Transverse colon (tissue), 4 donors: ENCODE data around the gene BMP3. TPM values are rescaled to one million over a fixed set of nuclear protein-coding genes. Genes with fewer than 3 reads are reported as not detected.

Source experiments
- DNase-seq: peaks from one replicate; pipeline ENCODE4 v3.0.0-alpha.2; 2019
- H3K27ac ChIP-seq, 4 donors: fragments of 200-600 bp; sonication (generic); 2 replicates each; pipeline ENCODE4 v1.5.1; 2016 to 2018; ENCODE audit warnings: inconsistent platforms in 4 of 4
- H3K27me3 ChIP-seq: fragments of 200-600 bp; sonication (generic); 2 replicates; pipeline ENCODE4 v1.5.1; 2017; ENCODE audit warnings: inconsistent platforms
- H3K36me3 ChIP-seq, 4 donors: fragments of 200-600 bp; sonication (generic); 2 replicates each; pipeline ENCODE4 v1.5.1; 2017 to 2019; ENCODE audit warnings: inconsistent platforms in 4 of 4
- H3K4me1 ChIP-seq, 4 donors: fragments of 200-600 bp; sonication (generic); 2 replicates each; pipeline ENCODE4 v1.5.1; 2017 to 2020; ENCODE audit warnings: inconsistent platforms in 4 of 4
- H3K4me3 ChIP-seq, 4 donors: fragments of 200-600 bp; sonication (generic); 1 replicate in 1 of 4; 2 replicates in 3 of 4; pipeline versions ENCODE4 v1.5.1 to v1.6.1; 2017 to 2019; ENCODE audit warnings: inconsistent platforms in 4 of 4
- H3K9me3 ChIP-seq, 2 donors: fragments of 200-600 bp; sonication (generic); 2 replicates each; pipeline ENCODE4 v1.5.1; 2017 to 2019; ENCODE audit warnings: inconsistent platforms in 2 of 2
- CTCF ChIP-seq, 5 experiments: fragments of 200-600 bp in 3 of 5; fragments of 450-650 bp in 2 of 5; sonication (generic) in 3 of 5; IDR thresholded peaks; 1 replicate in 2 of 5; 2 replicates in 3 of 5; pipeline ENCODE4 v1.5.1; 2016 to 2017; ENCODE audit warnings: antibody characterized with exemption in 5 of 5, inconsistent platforms in 3 of 5, mild to moderate bottlenecking in 2 of 5, moderate library complexity in 1 of 5
- EP300 ChIP-seq: sonication (generic); formaldehyde crosslinking; IDR thresholded peaks from one replicate; pipeline ENCODE4 v1.6.1; 2017; ENCODE audit warnings: antibody characterized with exemption, low read depth
- POLR2A ChIP-seq: fragments of 450-650 bp; IDR thresholded peaks from one replicate; pipeline ENCODE4 v1.6.1; 2016; ENCODE audit warnings: antibody characterized with exemption, mild to moderate bottlenecking, moderate library complexity
- POLR2AphosphoS5 ChIP-seq, 3 donors: sonication (generic); formaldehyde crosslinking; IDR thresholded peaks; one replicate each; pipeline ENCODE4 v1.6.1; 2016; ENCODE audit warnings: antibody characterized with exemption in 3 of 3
- WGBS, 2 donors: methylation state at CpG; one replicate each; pipeline ENCODE4 v1.1.5; 2018; ENCODE audit warnings: low coverage in 1 of 2; 5-methylcytosine and 5-hydroxymethylcytosine counted together
- in situ Hi-C, 4 donors: fragments of 200-750 bp; cut with MboI; loops; one replicate each; pipeline versions ENCODE4 v1.15.0 to v1.15.1; 2017; ENCODE audit warnings: low sequenced_read_pairs in 3 of 4, low pct_ligation_motif_present in 1 of 4, low pct_unique_long_range_greater_than_20kb in 1 of 4
- intact Hi-C: fragments of 100-400 bp; cut with DNase I; formaldehyde crosslinking; loops from one replicate; pipeline ENCODE4 v1.15.1; 2023; ENCODE audit warnings: low total_unique reads
- total RNA-seq, 4 donors: library from RNA; depleted of rRNA; stranded (reverse); fragments of >200 nt; gene quantifications; one replicate each; pipeline ENCODE4 v1.1.0, GENCODE V29; 2016

Gene BMP3
- total RNA-seq, 4 donors from 2014 or later: 4.0 to 78.8 (median 44.9) TPM

- Histone ChIP-seq H3K27me3 (no peaks in the 10 kb centered on the region), H3K4me3 (no peak overlapping the region), H3K27ac (peak overlapping the region; percentile 3 to 54 (median 33)), H3K36me3 (peaks cover 0 to 8% (median 0%) of the 10 kb centered on the region in 4 donors), H3K4me1 (peaks cover 4 to 28% (median 8%) of the 10 kb centered on the region in 4 donors), H3K9me3 (no peaks in the 10 kb centered on the region)
- WGBS, 2 donors: 36 to 83% methylated on average over 1 to 3 of the region's 3 CpGs
- TF ChIP-seq POLR2A (no peak), CTCF (IDR thresholded peaks at IDR 0.05) (no peak), POLR2AphosphoS5 (IDR thresholded peaks at IDR 0.05) (no peak), EP300 (no peak)
- in situ Hi-C loops: loop anchor here (10.0 to 25.0 kb wide), 3 partner anchors 438 to 688 kb away; no protein-coding TSS in a partner anchor
- intact Hi-C loops: loop anchor here (5.0 kb wide), 1 partner anchor 688 kb away; no protein-coding TSS in a partner anchor
- DNase-seq: no peak
Observed at GRCh38 chr4:81049907-81050306, 19.4 kb downstream of the BMP3 start.

GRCh38 chr4:81052119-81053068, 21.9 kb downstream of the BMP3 start:
- H3K4me1 ChIP-seq: peaks cover 4 to 28% (median 8%) of the 10 kb centered on the region in 4 donors
- no peaks in the 10 kb centered on the region for H3K36me3 ChIP-seq
- no peaks in the 10 kb centered on the region for H3K27me3 ChIP-seq
- no peak overlapping the region for H3K4me3 ChIP-seq
- in situ Hi-C loops: no loop called here
- WGBS, 2 donors: 51 to 60% methylated on average over 6 to 7 of the region's 7 CpGs
- intact Hi-C loops: loop anchor here (5.0 kb wide), 1 partner anchor 690 kb away; no protein-coding TSS in a partner anchor
- H3K27ac ChIP-seq: peak overlapping the region in 3 of 4 donors; percentile 46 to 57 (median 49)
- no peaks in the 10 kb centered on the region for H3K9me3 ChIP-seq
- TF ChIP-seq POLR2A (no peak), CTCF (IDR thresholded peaks at IDR 0.05) (peak; percentile 69 to 77 (median 75))
- peak; percentile 79 for DNase-seq

- TF ChIP-seq POLR2AphosphoS5 (IDR thresholded peaks at IDR 0.05) (no peak), CTCF (IDR thresholded peaks at IDR 0.05) (no peak), EP300 (no peak), POLR2A (no peak)
- H3K27me3 ChIP-seq: no peaks in the 10 kb centered on the region
- in situ Hi-C loops: no loop called here
- H3K9me3 ChIP-seq: no peaks in the 10 kb centered on the region
- H3K36me3 ChIP-seq: no peaks in the 10 kb centered on the region
- H3K4me1 ChIP-seq: no peaks in the 10 kb centered on the region
- 67 to 80% methylated on average over 1 of the region's 1 CpG for WGBS, 2 donors
- no peak overlapping the region for H3K4me3 ChIP-seq
- intact Hi-C loops: loop anchor here (2.0 kb wide), 1 partner anchor 302 kb away; no protein-coding TSS in a partner anchor
- no peak overlapping the region for H3K27ac ChIP-seq
- DNase-seq: no peak
Observed at GRCh38 chr4:81058621-81059020, 28.1 kb downstream of the BMP3 start.

- H3K4me1 ChIP-seq: no peaks in the 10 kb centered on the region
- intact Hi-C loops: no loop called here
- no peak for DNase-seq
- in situ Hi-C loops: loop anchor here in 1 of 4 donors (10.0 kb wide), 1 partner anchor 294 kb away; no protein-coding TSS in a partner anchor
- H3K9me3 ChIP-seq: no peaks in the 10 kb centered on the region
- WGBS, 2 donors: 74 to 76% methylated on average over 5 to 6 of the region's 6 CpGs
- TF ChIP-seq CTCF (IDR thresholded peaks at IDR 0.05) (no peak), POLR2AphosphoS5 (IDR thresholded peaks at IDR 0.05) (no peak), POLR2A (no peak), EP300 (no peak)
- no peaks in the 10 kb centered on the region for H3K36me3 ChIP-seq
- H3K27ac ChIP-seq: no peak overlapping the region
- no peaks in the 10 kb centered on the region for H3K27me3 ChIP-seq
- no peak overlapping the region for H3K4me3 ChIP-seq
Observed at GRCh38 chr4:81060587-81061343, 30.3 kb downstream of the BMP3 start.
